HCT116 (cell line): ENCODE data around the gene SULT1A2.

ENCODE experiments used
- ATF3 ChIP-seq: IDR thresholded peaks from 2 replicates; pipeline ENCODE4 v1.6.1; 2012
- CTCF ChIP-seq, 3 experiments: fragments of 200-600 bp in 1 of 3; sonication (generic) in 1 of 3; IDR thresholded peaks in 2 of 3; conservative IDR thresholded peaks in 1 of 3; 2 replicates each; pipeline ENCODE4 v1.5.1; 2012 to 2017; ENCODE audit warnings: low read depth in 2 of 3, low read length in 2 of 3, antibody characterized with exemption in 1 of 3, borderline replicate concordance in 1 of 3, control low read depth in 1 of 3, mild to moderate bottlenecking in 1 of 3, mixed read lengths in 1 of 3, mixed run types in 1 of 3, moderate library complexity in 1 of 3; ENCODE audit not compliant: insufficient read depth in 1 of 3
- EGR1 ChIP-seq: IDR thresholded peaks from 2 replicates; pipeline ENCODE4 v1.6.1; 2012; ENCODE audit warnings: low read depth
- EZH2 ChIP-seq: fragments of 200-600 bp; sonication (generic); IDR thresholded peaks from 2 replicates; pipeline ENCODE4 v1.6.1; 2017; ENCODE audit warnings: antibody characterized with exemption, mixed run types
- EZH2phosphoT487 ChIP-seq: fragments of 200-600 bp; IDR thresholded peaks from 2 replicates; pipeline ENCODE4 v1.6.1; 2018; ENCODE audit warnings: antibody characterized with exemption, borderline replicate concordance
- FOSL1 ChIP-seq: IDR thresholded peaks from 2 replicates; pipeline ENCODE4 v1.6.1; 2012; ENCODE audit warnings: low read depth
- POLR2A ChIP-seq: IDR thresholded peaks from 2 replicates; pipeline ENCODE4 v1.7.0; 2011; ENCODE audit warnings: borderline replicate concordance; ENCODE audit not compliant: insufficient read depth, insufficient read length; ENCODE audit errors: extremely low read depth
- POLR2AphosphoS5 ChIP-seq: IDR thresholded peaks from 2 replicates; pipeline ENCODE4 v1.6.1; 2011; ENCODE audit warnings: mild to moderate bottlenecking, low read depth, low read length, moderate library complexity
- YY1 ChIP-seq: IDR thresholded peaks from 2 replicates; pipeline ENCODE4 v1.6.1; 2011; ENCODE audit warnings: low read length, low read depth, moderate library complexity, mild to moderate bottlenecking; ENCODE audit not compliant: insufficient replicate concordance; ENCODE audit errors: extremely low read depth

DNA sequence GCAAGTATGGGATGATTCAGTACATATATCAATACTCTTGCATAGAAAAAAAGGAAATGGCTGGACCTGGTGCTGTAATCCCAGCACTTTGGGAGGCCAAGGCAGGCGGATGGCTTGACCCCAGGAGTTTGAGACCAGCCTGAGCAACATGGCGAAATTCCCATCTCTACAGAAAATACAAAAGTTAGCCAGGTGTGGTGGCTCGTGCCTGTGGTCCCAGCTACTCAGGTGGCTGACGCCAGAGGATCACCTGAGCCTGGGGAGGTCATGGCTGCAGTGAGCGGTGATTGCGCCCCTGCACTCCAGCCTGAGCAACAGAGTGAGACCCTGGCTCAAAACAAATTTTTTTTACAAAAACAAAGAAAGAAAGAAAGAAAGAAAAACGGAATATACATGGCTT lies 50.2 kb downstream of the SULT1A2 start:
- TF ChIP-seq CTCF (IDR thresholded peaks at IDR 0.05 in 2 of 3, conservative IDR thresholded peaks at IDR 0.05 in 1 of 3; ENCODE audit: borderline replicate concordance in 1 of 3, insufficient read depth in 1 of 3, low read depth in 2 of 3, low read length in 2 of 3) (no peak), YY1 (no peak), ATF3 (no peak), POLR2AphosphoS5 (no peak), FOSL1 (no peak), POLR2A (no peak), EZH2phosphoT487 (no peak), EGR1 (no peak), EZH2 (no peak)
